C1 segment of cervical spinal cord (tissue), 14 donors: Measurements from ENCODE around the gene PLA2G3.

Experiments
- DNase-seq, 14 donors: peaks; one replicate each; lab custom pipeline; 2025; lab: John Stamatoyannopoulos, UW

Gene PLA2G3

GRCh38 chr22:31148953-31149627 is 8.8 kb upstream of the PLA2G3 start:
- DNase-seq, result peak in 10 of 14 donors; percentile 17 to 67 (median 42)

GRCh38 chr22:31148488-31148887 is 8.2 kb upstream of the PLA2G3 start:
- no peak for DNase-seq

GRCh38 chr22:31144223-31144622 is 3.9 kb upstream of the PLA2G3 start:
- no peak for DNase-seq

- DNase-seq, result peak in 1 of 14 donors; percentile 18
These were observed 3.2 kb upstream of the PLA2G3 start for GRCh38 chr22:31143537-31143936.

GRCh38 chr22:31143038-31143437 is 2.7 kb upstream of the PLA2G3 start:
- DNase-seq, result peak in 2 of 14 donors; percentile 18 to 26

GRCh38 chr22:31142285-31142684 is 2.0 kb upstream of the PLA2G3 start:
- no peak for DNase-seq

- DNase-seq, result no peak
These were observed 1.2 kb upstream of the PLA2G3 start for GRCh38 chr22:31141551-31141950.

GRCh38 chr22:31140746-31141145 is 438 bp upstream of the PLA2G3 start:
- no peak for DNase-seq

- no peak for DNase-seq
These were observed 1.2 kb downstream of the PLA2G3 start for GRCh38 chr22:31139066-31139465.

- no peak for DNase-seq
These were observed 2.2 kb downstream of the PLA2G3 start for GRCh38 chr22:31138126-31138525.

GRCh38 chr22:31137721-31138120 is 2.6 kb downstream of the PLA2G3 start:
- DNase-seq, result no peak

GRCh38 chr22:31136711-31137110 is 3.6 kb downstream of the PLA2G3 start:
- DNase-seq, result no peak

- no peak for DNase-seq
These were observed 4.2 kb downstream of the PLA2G3 start for GRCh38 chr22:31136155-31136554.

- DNase-seq, result no peak
These were observed 4.6 kb downstream of the PLA2G3 start for GRCh38 chr22:31135706-31136105.

GRCh38 chr22:31134688-31135087 is 5.6 kb downstream of the PLA2G3 start:
- no peak for DNase-seq

- no peak for DNase-seq
These were observed 6.4 kb downstream of the PLA2G3 start for GRCh38 chr22:31133911-31134310.

GRCh38 chr22:31130873-31131272 is 9.4 kb downstream of the PLA2G3 start:
- DNase-seq, result no peak

- peak in 1 of 14 donors; percentile 24 for DNase-seq
These were observed 12.2 kb downstream of the PLA2G3 start for GRCh38 chr22:31128156-31128555.

GRCh38 chr22:31127181-31127772 is 13.0 kb downstream of the PLA2G3 start:
- no peak for DNase-seq

GRCh38 chr22:31126869-31127175 is 13.5 kb downstream of the PLA2G3 start:
- DNase-seq, result no peak

GRCh38 chr22:31126128-31126868 is 14.0 kb downstream of the PLA2G3 start:
- DNase-seq, result no peak

GRCh38 chr22:31125521-31126117 is 14.7 kb downstream of the PLA2G3 start:
- DNase-seq, result no peak
